ENCODE data around the gene B4GALNT4.
"Not testable (repeated sequence)": the region's sequence is repeated elsewhere in the genome, so short reads cannot be mapped to it uniquely, and the experiment has no call there.

B4GALNT4 gene

GRCh38 chr11:391117-392017 is 22.1 kb downstream of the B4GALNT4 start:
- no peak for DNase-seq (ENCODE audit: low read depth in 2 of 2, low spot score in 1 of 2)

- no peak for DNase-seq (ENCODE audit: low read depth in 2 of 2, low spot score in 1 of 2)
Observed at GRCh38 chr11:392102-392777, 22.9 kb downstream of the B4GALNT4 start.

- no peak for DNase-seq (ENCODE audit: low read depth in 2 of 2, low spot score in 1 of 2)
Observed at GRCh38 chr11:393219-394033, 24.1 kb downstream of the B4GALNT4 start.

DNA sequence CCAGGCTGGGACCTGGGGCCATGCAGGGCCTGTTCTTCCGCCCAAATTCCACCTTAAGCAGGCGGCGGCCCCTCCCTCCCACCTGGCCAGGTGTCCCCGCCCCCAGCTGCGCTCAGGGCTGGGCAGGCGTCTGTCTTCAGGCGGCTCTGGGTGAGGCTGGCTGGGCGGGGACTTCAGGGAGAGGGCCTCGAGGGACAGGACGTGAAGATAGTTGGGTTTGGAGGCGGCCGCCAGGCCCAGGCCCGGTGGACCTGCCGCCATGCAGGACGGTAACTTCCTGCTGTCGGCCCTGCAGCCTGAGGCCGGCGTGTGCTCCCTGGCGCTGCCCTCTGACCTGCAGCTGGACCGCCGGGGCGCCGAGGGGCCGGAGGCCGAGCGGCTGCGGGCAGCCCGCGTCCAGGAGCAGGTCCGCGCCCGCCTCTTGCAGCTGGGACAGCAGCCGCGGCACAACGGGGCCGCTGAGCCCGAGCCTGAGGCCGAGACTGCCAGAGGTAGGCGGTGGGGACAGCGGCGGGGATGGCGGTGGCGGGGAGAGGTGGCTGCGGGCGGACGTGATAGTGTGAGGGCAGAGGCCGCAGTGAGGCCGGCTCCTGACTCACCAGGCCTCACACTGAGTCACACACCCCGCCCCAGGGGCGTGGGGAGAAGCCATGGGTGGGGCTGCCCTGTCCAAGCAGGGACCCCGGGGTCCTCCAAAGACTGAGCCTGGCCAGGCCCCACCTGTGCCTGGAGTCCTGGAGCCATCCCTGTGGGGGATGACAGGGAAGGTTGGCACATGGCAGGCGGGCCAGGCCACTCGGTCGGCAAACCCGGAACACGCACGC is 24.9 kb downstream of the B4GALNT4 start, which contains the start of gene PKP3:
Gene PKP3 (plus strand): TSS at position 176 of the 824 bp plus-strand sequence. CDS start 84 bp downstream, at position 260.
- no peak for DNase-seq (ENCODE audit: low read depth in 2 of 2, low spot score in 1 of 2)

- DNase-seq (ENCODE audit: low read depth in 2 of 2, low spot score in 1 of 2) = no peak
Observed at GRCh38 chr11:394858-395655, 25.8 kb downstream of the B4GALNT4 start.

DNA sequence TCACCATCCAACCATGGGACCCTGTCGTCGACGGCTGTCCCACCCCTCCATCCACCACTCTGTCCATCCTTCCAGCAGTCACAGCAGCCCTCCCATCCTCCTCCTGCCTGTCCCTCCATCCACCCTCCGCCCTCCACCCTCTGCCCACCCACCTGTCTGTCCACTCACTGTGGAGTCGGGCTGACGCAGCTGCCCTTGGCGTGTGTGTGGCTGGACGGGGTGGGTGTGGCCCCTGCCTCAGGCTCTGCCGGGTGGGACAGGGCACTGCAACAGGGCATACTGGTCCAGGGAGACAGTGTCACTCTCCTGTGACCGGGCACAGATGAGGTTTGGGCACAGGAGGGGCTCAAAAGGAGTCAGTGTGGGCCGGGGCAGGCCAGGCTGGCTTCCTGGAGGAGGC is 26.6 kb downstream of the B4GALNT4 start:
- DNase-seq (ENCODE audit: low read depth in 2 of 2, low spot score in 1 of 2) = no peak

DNA sequence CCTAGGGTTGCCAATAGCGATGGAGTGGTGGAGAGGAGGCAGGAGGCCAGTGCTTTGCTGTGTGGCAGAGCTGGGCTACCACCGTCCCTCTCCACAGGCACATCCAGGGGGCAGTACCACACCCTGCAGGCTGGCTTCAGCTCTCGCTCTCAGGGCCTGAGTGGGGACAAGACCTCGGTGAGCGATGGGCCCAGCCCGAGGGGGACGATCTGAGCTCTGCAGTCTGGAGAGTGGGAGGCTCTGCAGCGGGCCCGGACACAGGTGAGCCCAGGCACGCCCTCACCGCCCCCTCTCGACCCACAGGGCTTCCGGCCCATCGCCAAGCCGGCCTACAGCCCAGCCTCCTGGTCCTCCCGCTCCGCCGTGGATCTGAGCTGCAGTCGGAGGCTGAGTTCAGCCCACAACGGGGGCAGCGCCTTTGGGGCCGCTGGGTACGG is 27.2 kb downstream of the B4GALNT4 start:
- no peak for DNase-seq (ENCODE audit: low read depth in 2 of 2, low spot score in 1 of 2)

DNA sequence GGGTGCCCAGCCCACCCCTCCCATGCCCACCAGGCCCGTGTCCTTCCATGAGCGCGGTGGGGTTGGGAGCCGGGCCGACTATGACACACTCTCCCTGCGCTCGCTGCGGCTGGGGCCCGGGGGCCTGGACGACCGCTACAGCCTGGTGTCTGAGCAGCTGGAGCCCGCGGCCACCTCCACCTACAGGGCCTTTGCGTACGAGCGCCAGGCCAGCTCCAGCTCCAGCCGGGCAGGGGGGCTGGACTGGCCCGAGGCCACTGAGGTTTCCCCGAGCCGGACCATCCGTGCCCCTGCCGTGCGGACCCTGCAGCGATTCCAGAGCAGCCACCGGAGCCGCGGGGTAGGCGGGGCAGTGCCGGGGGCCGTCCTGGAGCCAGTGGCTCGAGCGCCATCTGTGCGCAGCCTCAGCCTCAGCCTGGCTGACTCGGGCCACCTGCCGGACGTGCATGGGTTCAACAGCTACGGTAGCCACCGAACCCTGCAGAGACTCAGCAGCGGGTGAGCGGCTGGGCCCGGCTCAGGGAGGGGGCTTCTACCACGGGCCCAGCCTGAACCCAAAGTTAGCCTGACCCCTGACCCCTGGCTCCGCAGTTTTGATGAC is 27.7 kb downstream of the B4GALNT4 start:
- no peak for DNase-seq (ENCODE audit: low read depth in 2 of 2, low spot score in 1 of 2)

DNA sequence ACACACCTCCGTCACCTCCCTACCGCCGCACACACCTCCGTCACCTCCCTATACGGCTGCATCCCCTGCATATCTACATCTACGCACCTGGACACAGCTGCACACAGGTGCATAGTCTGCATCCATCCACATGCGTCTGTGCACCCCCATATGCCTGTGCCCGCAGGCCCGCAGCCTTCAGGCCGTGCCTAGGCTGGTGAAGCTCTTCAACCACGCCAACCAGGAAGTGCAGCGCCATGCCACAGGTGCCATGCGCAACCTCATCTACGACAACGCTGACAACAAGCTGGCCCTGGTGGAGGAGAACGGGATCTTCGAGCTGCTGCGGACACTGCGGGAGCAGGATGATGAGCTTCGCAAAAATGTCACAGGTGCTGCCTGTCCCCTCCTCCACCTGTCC is 29.5 kb downstream of the B4GALNT4 start:
- no peak for DNase-seq (ENCODE audit: low read depth in 2 of 2, low spot score in 1 of 2)

DNA sequence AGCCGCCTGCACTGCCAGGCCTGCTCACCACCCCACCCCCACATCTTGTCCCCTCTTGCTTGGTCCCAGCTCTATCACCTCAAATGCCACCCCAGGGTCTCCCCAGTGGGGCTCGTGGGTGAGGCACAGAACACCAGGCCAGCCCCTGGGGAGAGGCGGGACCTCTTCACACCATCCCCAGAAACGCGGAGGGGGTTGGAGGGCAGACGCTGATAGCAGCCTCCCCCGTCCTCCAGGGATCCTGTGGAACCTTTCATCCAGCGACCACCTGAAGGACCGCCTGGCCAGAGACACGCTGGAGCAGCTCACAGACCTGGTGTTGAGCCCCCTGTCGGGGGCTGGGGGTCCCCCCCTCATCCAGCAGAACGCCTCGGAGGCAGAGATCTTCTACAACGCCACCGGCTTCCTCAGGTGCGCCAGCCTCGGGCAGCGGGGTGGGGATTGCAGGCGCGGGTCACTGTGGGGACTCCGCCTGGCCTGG is 30.5 kb downstream of the B4GALNT4 start:
- DNase-seq (ENCODE audit: low read depth in 2 of 2, low spot score in 1 of 2) = no peak

DNA sequence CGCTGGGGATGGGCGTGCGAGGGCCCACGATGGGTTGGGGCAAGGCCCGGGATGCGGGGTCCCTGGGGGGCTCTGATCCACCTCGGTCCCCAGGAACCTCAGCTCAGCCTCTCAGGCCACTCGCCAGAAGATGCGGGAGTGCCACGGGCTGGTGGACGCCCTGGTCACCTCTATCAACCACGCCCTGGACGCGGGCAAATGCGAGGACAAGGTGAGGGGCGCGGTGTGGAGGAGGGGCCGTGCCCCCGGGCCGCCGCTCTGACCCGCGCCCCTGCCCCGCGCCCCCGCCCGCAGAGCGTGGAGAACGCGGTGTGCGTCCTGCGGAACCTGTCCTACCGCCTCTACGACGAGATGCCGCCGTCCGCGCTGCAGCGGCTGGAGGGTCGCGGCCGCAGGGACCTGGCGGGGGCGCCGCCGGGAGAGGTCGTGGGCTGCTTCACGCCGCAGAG is 31.0 kb downstream of the B4GALNT4 start:
- DNase-seq (ENCODE audit: low read depth in 2 of 2, low spot score in 1 of 2) = no peak

GRCh38 chr11:401196-401595 is 31.9 kb downstream of the B4GALNT4 start:
- DNase-seq (ENCODE audit: low read depth in 2 of 2, low spot score in 1 of 2) = not testable (repeated sequence)

- DNase-seq (ENCODE audit: low read depth in 2 of 2, low spot score in 1 of 2) = no peak
Observed at GRCh38 chr11:403021-403760, 33.9 kb downstream of the B4GALNT4 start.

- no peak for DNase-seq (ENCODE audit: low read depth in 2 of 2, low spot score in 1 of 2)
Observed at GRCh38 chr11:403761-404431, 34.6 kb downstream of the B4GALNT4 start.

DNA sequence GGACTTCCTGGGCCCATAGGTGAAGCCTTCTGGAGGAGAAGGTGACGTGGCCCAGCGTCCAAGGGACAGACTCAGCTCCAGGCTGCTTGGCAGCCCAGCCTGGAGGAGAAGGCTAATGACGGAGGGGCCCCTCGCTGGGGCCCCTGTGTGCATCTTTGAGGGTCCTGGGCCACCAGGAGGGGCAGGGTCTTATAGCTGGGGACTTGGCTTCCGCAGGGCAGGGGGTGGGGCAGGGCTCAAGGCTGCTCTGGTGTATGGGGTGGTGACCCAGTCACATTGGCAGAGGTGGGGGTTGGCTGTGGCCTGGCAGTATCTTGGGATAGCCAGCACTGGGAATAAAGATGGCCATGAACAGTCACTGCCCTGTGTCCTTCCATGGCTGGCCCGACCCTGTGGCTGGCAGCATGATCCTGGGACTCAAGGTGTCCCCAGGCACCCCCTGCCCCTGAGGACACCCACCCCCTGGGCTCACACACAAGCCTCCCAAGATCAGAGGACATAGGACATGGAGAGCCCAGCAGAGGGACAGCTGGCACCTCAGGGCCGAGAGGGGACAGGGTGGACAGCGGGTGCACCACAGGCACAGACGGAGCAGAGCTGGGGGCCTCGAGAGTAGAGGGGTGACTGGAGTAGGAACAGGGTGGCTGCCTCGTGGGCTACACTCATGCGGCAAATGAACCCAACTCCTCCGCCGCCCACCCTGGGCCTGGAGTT is 35.4 kb downstream of the B4GALNT4 start:
- no peak for DNase-seq (ENCODE audit: low read depth in 2 of 2, low spot score in 1 of 2)

DNA sequence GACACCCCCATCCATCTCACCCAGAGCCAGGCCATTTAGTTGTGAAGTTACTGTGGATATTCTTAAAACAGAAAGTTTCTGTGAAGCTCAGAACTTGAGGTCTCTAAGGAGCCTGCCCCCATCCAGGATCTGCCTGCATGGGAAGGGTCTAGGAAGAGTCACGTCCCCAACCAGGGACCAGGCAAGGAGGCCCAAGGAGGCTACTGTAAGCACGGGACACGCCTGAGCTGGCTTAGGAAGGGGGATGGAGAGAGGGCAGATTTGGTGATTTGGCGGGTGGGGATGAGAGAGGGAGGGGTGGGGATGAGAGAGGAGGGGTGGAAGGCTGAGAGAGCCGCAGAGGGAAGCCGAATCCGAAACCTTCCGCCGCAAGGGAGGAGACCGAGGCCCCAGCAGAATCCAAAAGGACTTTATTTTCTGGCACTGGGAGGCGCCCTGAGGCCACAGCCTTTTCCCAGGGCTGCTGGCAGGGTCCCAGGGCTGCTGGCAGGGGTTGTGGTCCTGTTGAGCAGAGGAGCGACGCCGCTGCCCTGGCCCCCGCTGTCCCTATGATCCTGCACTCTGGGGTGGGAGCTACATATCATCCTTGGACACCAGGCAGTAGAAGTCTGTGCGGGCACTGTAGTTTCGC is 36.1 kb downstream of the B4GALNT4 start:
- DNase-seq (ENCODE audit: low read depth in 2 of 2, low spot score in 1 of 2) = no peak
